PC-3 (cell line): ENCODE data around the gene ANTXR1. TPM values are rescaled to one million over a fixed set of nuclear protein-coding genes. Genes with fewer than 3 reads are reported as not detected.
A peak's percentile ranks its signal among the peaks of the same experiment; 100 is the strongest.

ENCODE experiments used
- ATAC-seq: fragments of 200-7000 bp; cut with Tn5 transposase; 2 replicates; pipeline ENCODE4 v1.9.1; 2020; ENCODE audit warnings: mild to moderate bottlenecking, moderate library complexity
- BruUV-seq: library from RNA; stranded (reverse); fragments of 400-500 nt; replicated peaks from 2 replicates; lab custom pipeline; 2021; lab: Mats Ljungman, UMichigan
- CTCF ChIA-PET: fragments of 300-600 bp; sonication (Branson Sonifier 250); formaldehyde crosslinking; loops from one replicate; lab custom pipeline; 2022; ENCODE audit warnings: antibody characterized with exemption; lab: Charles Lee
- POLR2A ChIA-PET: fragments of 300-600 bp; sonication (Branson Sonifier 250); formaldehyde crosslinking; loops from one replicate; lab custom pipeline; 2022; ENCODE audit warnings: antibody characterized with exemption; ENCODE audit not compliant: unreplicated experiment; lab: Charles Lee
- DNase-seq: peaks from one replicate; pipeline ENCODE4 v3.0.0-alpha.2; 2015
- H2AFZ ChIP-seq: fragments of 300-600 bp; sonication (generic); 2 replicates; pipeline ENCODE4 v1.6.0; 2016; ENCODE audit warnings: antibody characterized with exemption, low read length
- H3F3A ChIP-seq: fragments of 300-600 bp; sonication (generic); one replicate; pipeline ENCODE4 v1.6.0; 2017; ENCODE audit warnings: antibody characterized with exemption, low read length, control low read depth, mild to moderate bottlenecking; ENCODE audit not compliant: unreplicated experiment
- H3K27ac ChIP-seq: fragments of 300-600 bp; sonication (generic); 2 replicates; pipeline ENCODE4 v1.5.1; 2016; ENCODE audit warnings: mild to moderate bottlenecking, low read length
- H3K27me3 ChIP-seq: fragments of 300-600 bp; sonication (generic); 2 replicates; pipeline ENCODE4 v1.6.1; 2016; ENCODE audit warnings: low read length, mixed read lengths
- H3K36me3 ChIP-seq: fragments of 300-600 bp; sonication (generic); 2 replicates; pipeline ENCODE4 v1.6.1; 2016; ENCODE audit warnings: low read depth, mixed run types, low read length, mixed read lengths
- H3K4me1 ChIP-seq: fragments of 300-600 bp; sonication (generic); 2 replicates; pipeline ENCODE4 v1.5.1; 2016; ENCODE audit warnings: low read length; ENCODE audit not compliant: insufficient read depth
- H3K4me2 ChIP-seq: fragments of 300-600 bp; sonication (generic); 2 replicates; pipeline ENCODE4 v1.6.0; 2016; ENCODE audit warnings: low read length
- H3K4me3 ChIP-seq: fragments of 300-600 bp; sonication (generic); 2 replicates; pipeline ENCODE4 v1.5.1; 2016; ENCODE audit warnings: mild to moderate bottlenecking, low read length, mixed read lengths
- H3K79me2 ChIP-seq: fragments of 300-600 bp; sonication (generic); 2 replicates; pipeline ENCODE4 v1.6.1; 2017; ENCODE audit warnings: low read length, mixed read lengths
- H3K9ac ChIP-seq: fragments of 300-600 bp; sonication (generic); 2 replicates; pipeline ENCODE4 v1.6.0; 2016; ENCODE audit warnings: mild to moderate bottlenecking, low read length
- H3K9me2 ChIP-seq: fragments of 300-600 bp; sonication (generic); replicated peaks from 2 replicates; pipeline ENCODE4 v1.6.1; 2016; ENCODE audit warnings: mixed run types, low read length, mixed read lengths
- H3K9me3 ChIP-seq: fragments of 300-600 bp; sonication (generic); 2 replicates; pipeline ENCODE4 v1.6.1; 2016; ENCODE audit warnings: low read length, mixed read lengths
- H4K20me1 ChIP-seq: fragments of 300-600 bp; sonication (generic); 2 replicates; pipeline ENCODE4 v1.6.1; 2016; ENCODE audit warnings: low read length, mixed read lengths
- CTCF ChIP-seq: fragments of 300-600 bp; sonication (generic); conservative IDR thresholded peaks from 2 replicates; pipeline ENCODE4 v1.5.1; 2017; ENCODE audit warnings: antibody characterized with exemption, low read depth, mild to moderate bottlenecking, low read length
- EZH2 ChIP-seq: fragments of 300-600 bp; sonication (generic); IDR thresholded peaks from one replicate; pipeline ENCODE4 v1.6.1; 2017; ENCODE audit warnings: antibody characterized with exemption, mild to moderate bottlenecking, low read length; ENCODE audit not compliant: unreplicated experiment
- EZH2phosphoT487 ChIP-seq: fragments of 300-600 bp; sonication (generic); IDR thresholded peaks from 2 replicates; pipeline ENCODE4 v1.6.1; 2018; ENCODE audit warnings: mild to moderate bottlenecking, antibody characterized with exemption, low read length, borderline replicate concordance
- intact Hi-C: fragments of 100-400 bp; cut with micrococcal nuclease; formaldehyde crosslinking; loops from 2 replicates; pipeline ENCODE4 v1.9.0; 2023
- total RNA-seq: library from RNA; depleted of rRNA; stranded (reverse); fragments of >200 nt; gene quantifications from 2 replicates; pipeline ENCODE4 v1.2.3, GENCODE V29; 2014

Gene ANTXR1
- total RNA-seq, 1 experiment from 2014 or later = 31.2 TPM

- no peaks in the 10 kb centered on the region for H3K9me2 ChIP-seq
- intact Hi-C loops = loop anchor here (10.0 kb wide), 1 partner anchor 148 kb away; no protein-coding TSS in a partner anchor
- ChIA-PET CTCF (no interaction called here), POLR2A (no interaction called here)
- H3K79me2 ChIP-seq = peaks cover 88% of the 10 kb centered on the region
- no TSS peak for BruUV-seq
- no peak overlapping the region for H3K4me2 ChIP-seq
- no peak overlapping the region for H3K27ac ChIP-seq
- H3K9me3 ChIP-seq = no peaks in the 10 kb centered on the region
- no peaks in the 10 kb centered on the region for H3K27me3 ChIP-seq
- H3K36me3 ChIP-seq = no peaks in the 10 kb centered on the region
- no peak overlapping the region for H2AFZ ChIP-seq
- H3F3A ChIP-seq = no peaks in the 10 kb centered on the region
- ATAC-seq (no peak), DNase-seq (peak; percentile 23)
- no peaks in the 10 kb centered on the region for H4K20me1 ChIP-seq
- H3K9ac ChIP-seq = no peak overlapping the region
- no peak for TF ChIP-seq EZH2
- TF ChIP-seq EZH2phosphoT487 = no peak
- TF ChIP-seq CTCF = no peak
- H3K4me1 ChIP-seq = peaks cover 13% of the 10 kb centered on the region
- H3K4me3 ChIP-seq = no peak overlapping the region
Observed at GRCh38 chr2:69017080-69017479, 4.1 kb downstream of the ANTXR1 start.

- no peaks in the 10 kb centered on the region for H3K36me3 ChIP-seq
- intact Hi-C loops = loop anchor here (10.0 kb wide), 1 partner anchor 147 kb away; no protein-coding TSS in a partner anchor
- POLR2A ChIA-PET = no interaction called here
Observed at GRCh38 chr2:69017835-69018234, 4.9 kb downstream of the ANTXR1 start.

More at GRCh38 chr2:69017835-69018234, 4.9 kb downstream of the ANTXR1 start:
- Histone ChIP-seq H4K20me1 (no peaks in the 10 kb centered on the region), H3F3A (no peaks in the 10 kb centered on the region), H3K4me1 (peaks cover 21% of the 10 kb centered on the region), H3K4me3 (no peak overlapping the region), H3K9me2 (no peaks in the 10 kb centered on the region), H3K79me2 (peaks cover 93% of the 10 kb centered on the region), H3K4me2 (no peak overlapping the region), H2AFZ (no peak overlapping the region), H3K27me3 (no peaks in the 10 kb centered on the region), H3K9ac (no peak overlapping the region), H3K27ac (no peak overlapping the region), H3K9me3 (no peaks in the 10 kb centered on the region)
- no peak for TF ChIP-seq EZH2
- TF ChIP-seq CTCF = no peak
- no peak for TF ChIP-seq EZH2phosphoT487
- DNase-seq (no peak), ATAC-seq (no peak)
- CTCF ChIA-PET = no interaction called here
- BruUV-seq = no TSS peak
